Measurements from ENCODE around the gene CEP85L.

Gene CEP85L

GRCh38 chr6:118488631-118489030, 162.8 kb downstream of the CEP85L start:
- TF ChIP-seq CTCF (conservative IDR thresholded peaks at IDR 0.05; ENCODE audit: low read depth, low read length), result no peak
- no peaks in the 10 kb centered on the region for H3K36me3 ChIP-seq (ENCODE audit: insufficient read depth)
- no peaks in the 10 kb centered on the region for H4K20me1 ChIP-seq (ENCODE audit: insufficient read depth)

GRCh38 chr6:118485601-118486550, 165.5 kb downstream of the CEP85L start:
- Histone ChIP-seq H3K36me3 (ENCODE audit: insufficient read depth) (no peaks in the 10 kb centered on the region), H2AFZ (ENCODE audit: low read depth) (no peak overlapping the region), H4K20me1 (ENCODE audit: insufficient read depth) (no peaks in the 10 kb centered on the region), H3K4me2 (no peak overlapping the region), H3K9ac (no peak overlapping the region), H3K4me1 (ENCODE audit: low read depth, poor library complexity, severe bottlenecking) (peaks cover 12% of the 10 kb centered on the region), H3K27ac (no peak overlapping the region), H3K27me3 (ENCODE audit: insufficient read depth, low read depth) (no peaks in the 10 kb centered on the region), H3K79me2 (ENCODE audit: insufficient read depth, low read depth) (no peaks in the 10 kb centered on the region), H3K4me3 (IDR thresholded peaks at IDR 0.05; ENCODE audit: insufficient read depth, low read depth, low read length) (no peak overlapping the region)
- TF ChIP-seq CTCF (conservative IDR thresholded peaks at IDR 0.05; ENCODE audit: low read depth, low read length), result no peak

More at GRCh38 chr6:118488631-118489030, 162.8 kb downstream of the CEP85L start:
- Histone ChIP-seq H3K4me2 (no peak overlapping the region), H3K79me2 (ENCODE audit: insufficient read depth, low read depth) (no peaks in the 10 kb centered on the region), H2AFZ (ENCODE audit: low read depth) (no peak overlapping the region), H3K27ac (no peak overlapping the region), H3K27me3 (ENCODE audit: insufficient read depth, low read depth) (no peaks in the 10 kb centered on the region), H3K4me3 (IDR thresholded peaks at IDR 0.05; ENCODE audit: insufficient read depth, low read depth, low read length) (no peak overlapping the region), H3K4me1 (ENCODE audit: low read depth, poor library complexity, severe bottlenecking) (peaks cover 12% of the 10 kb centered on the region), H3K9ac (no peak overlapping the region)

GRCh38 chr6:118476551-118476950, 174.8 kb downstream of the CEP85L start:
- Histone ChIP-seq H3K4me1 (ENCODE audit: low read depth, poor library complexity, severe bottlenecking) (no peaks in the 10 kb centered on the region), H4K20me1 (ENCODE audit: insufficient read depth) (no peaks in the 10 kb centered on the region), H3K4me2 (no peak overlapping the region), H3K9ac (no peak overlapping the region), H2AFZ (ENCODE audit: low read depth) (no peak overlapping the region), H3K27ac (no peak overlapping the region), H3K36me3 (ENCODE audit: insufficient read depth) (no peaks in the 10 kb centered on the region), H3K79me2 (ENCODE audit: insufficient read depth, low read depth) (no peaks in the 10 kb centered on the region), H3K4me3 (IDR thresholded peaks at IDR 0.05; ENCODE audit: insufficient read depth, low read depth, low read length) (no peak overlapping the region), H3K27me3 (ENCODE audit: insufficient read depth, low read depth) (no peaks in the 10 kb centered on the region)
- no peak for TF ChIP-seq CTCF (conservative IDR thresholded peaks at IDR 0.05; ENCODE audit: low read depth, low read length)

- no peak overlapping the region for H3K4me3 ChIP-seq (IDR thresholded peaks at IDR 0.05; ENCODE audit: insufficient read depth, low read depth, low read length)
- H2AFZ ChIP-seq (ENCODE audit: low read depth), result no peak overlapping the region
- H3K79me2 ChIP-seq (ENCODE audit: insufficient read depth, low read depth), result no peaks in the 10 kb centered on the region
- no peaks in the 10 kb centered on the region for H3K4me1 ChIP-seq (ENCODE audit: low read depth, poor library complexity, severe bottlenecking)
- no peak overlapping the region for H3K9ac ChIP-seq
- no peaks in the 10 kb centered on the region for H4K20me1 ChIP-seq (ENCODE audit: insufficient read depth)
- H3K4me2 ChIP-seq, result no peak overlapping the region
- no peak for TF ChIP-seq CTCF (conservative IDR thresholded peaks at IDR 0.05; ENCODE audit: low read depth, low read length)
- no peaks in the 10 kb centered on the region for H3K36me3 ChIP-seq (ENCODE audit: insufficient read depth)
- no peaks in the 10 kb centered on the region for H3K27me3 ChIP-seq (ENCODE audit: insufficient read depth, low read depth)
- no peak overlapping the region for H3K27ac ChIP-seq
Observed at GRCh38 chr6:118473266-118473665, 178.1 kb downstream of the CEP85L start.

All from KMS-11 (cell line).